K562 (cell line): Measurements from ENCODE around the gene EMX1.

Experiments used
- ZC3H4 ChIP-seq: sonication (generic); formaldehyde crosslinking; IDR thresholded peaks from 2 replicates; pipeline ENCODE4 v1.9.0; 2021; ENCODE audit warnings: missing genetic modification reagents, borderline replicate concordance
- ZNF766 ChIP-seq: fragments of 200-800 bp; sonication (Bioruptor generic); conservative IDR thresholded peaks from 2 replicates; pipeline ENCODE4 v1.6.1; 2016; ENCODE audit warnings: missing genetic modification characterization, missing compliant biosample characterization
- TF ChIP-seq, protein P1 (sequence below): sonication (generic); formaldehyde crosslinking; IDR thresholded peaks from 2 replicates; pipeline ENCODE4 v1.9.0; 2022; ENCODE audit warnings: mild to moderate bottlenecking, missing genetic modification reagents

DNA sequence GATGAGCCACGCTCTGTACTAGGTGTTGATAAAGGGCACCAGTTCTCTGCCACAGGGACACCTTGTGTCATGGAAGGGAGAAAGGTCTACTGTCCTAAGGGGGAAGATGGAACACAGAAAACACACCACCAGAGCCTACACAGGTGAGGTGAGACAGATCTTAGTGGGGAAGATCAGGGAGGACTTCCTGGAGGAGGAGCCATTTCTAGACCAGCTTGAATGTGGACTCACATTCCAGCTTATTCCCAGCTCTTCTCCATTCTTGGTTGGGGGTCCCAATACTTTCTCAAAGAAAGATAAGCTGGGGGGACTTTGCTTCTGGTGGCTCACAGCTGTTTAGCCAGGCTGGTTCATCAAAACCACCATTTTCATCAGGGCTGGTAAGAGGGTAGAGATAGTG is 36.2 kb downstream of the EMX1 start:
- TF ChIP-seq, protein P1, sequence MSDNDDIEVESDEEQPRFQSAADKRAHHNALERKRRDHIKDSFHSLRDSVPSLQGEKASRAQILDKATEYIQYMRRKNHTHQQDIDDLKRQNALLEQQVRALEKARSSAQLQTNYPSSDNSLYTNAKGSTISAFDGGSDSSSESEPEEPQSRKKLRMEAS (CRISPR knock-in tag): no peak
- TF ChIP-seq ZNF766 (no peak), ZC3H4 (CRISPR knock-in tag) (no peak)
